Measurements from ENCODE around the gene TBK1.

DNA sequence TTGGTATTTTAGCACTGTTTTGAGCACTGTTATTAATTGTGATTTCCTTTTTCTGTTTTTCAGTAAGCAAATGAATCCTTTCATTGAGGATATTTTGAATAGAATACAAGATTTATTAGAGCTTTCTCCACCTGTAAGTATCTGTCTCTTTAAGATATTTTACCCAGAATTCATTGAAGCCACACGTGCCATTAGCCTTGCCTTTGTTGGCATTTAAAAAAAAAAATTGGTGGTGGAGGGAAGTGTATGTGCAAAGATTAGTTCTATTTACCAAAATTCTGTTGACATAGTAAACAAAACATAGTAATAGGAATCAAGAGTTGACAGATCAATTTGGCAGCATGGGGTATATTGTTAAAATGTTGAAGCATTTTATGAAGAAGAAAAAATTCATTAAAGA, 23.9 kb upstream of the TBK1 start:
- TF ChIP-seq EP300 (conservative IDR thresholded peaks at IDR 0.05; ENCODE audit: poor library complexity, severe bottlenecking) (no peak), POLR2AphosphoS5 (IDR thresholded peaks at IDR 0.05) (no peak), EZH2 (IDR thresholded peaks at IDR 0.05; ENCODE audit: borderline replicate concordance, insufficient read depth, low read length, poor library complexity, severe bottlenecking) (no peak), TAF1 (IDR thresholded peaks at IDR 0.05; ENCODE audit: low read depth) (no peak)
- TF ChIP-seq, protein P1, sequence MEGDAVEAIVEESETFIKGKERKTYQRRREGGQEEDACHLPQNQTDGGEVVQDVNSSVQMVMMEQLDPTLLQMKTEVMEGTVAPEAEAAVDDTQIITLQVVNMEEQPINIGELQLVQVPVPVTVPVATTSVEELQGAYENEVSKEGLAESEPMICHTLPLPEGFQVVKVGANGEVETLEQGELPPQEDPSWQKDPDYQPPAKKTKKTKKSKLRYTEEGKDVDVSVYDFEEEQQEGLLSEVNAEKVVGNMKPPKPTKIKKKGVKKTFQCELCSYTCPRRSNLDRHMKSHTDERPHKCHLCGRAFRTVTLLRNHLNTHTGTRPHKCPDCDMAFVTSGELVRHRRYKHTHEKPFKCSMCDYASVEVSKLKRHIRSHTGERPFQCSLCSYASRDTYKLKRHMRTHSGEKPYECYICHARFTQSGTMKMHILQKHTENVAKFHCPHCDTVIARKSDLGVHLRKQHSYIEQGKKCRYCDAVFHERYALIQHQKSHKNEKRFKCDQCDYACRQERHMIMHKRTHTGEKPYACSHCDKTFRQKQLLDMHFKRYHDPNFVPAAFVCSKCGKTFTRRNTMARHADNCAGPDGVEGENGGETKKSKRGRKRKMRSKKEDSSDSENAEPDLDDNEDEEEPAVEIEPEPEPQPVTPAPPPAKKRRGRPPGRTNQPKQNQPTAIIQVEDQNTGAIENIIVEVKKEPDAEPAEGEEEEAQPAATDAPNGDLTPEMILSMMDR (IDR thresholded peaks at IDR 0.05; ENCODE audit: poor library complexity, severe bottlenecking), result no peak
